Measurements from ENCODE around the gene EHBP1.

EHBP1 gene

DNA sequence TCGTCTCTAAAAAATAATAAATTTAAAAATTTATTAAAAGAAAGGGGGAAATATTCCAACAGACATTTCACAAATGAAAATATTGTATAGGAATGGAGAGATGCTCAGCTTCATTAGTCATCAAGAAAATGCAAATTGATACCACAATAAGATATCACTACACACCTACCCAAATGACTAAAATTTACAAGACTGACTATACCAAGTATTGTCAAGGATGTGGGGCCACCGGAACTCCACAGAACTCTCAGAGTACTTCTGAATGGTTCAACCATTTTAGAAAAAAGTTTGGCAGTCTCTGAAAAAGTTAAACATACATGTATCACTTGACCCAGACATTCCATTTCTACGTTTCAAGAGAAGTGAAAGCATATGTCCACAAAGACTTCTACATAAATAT is 163.4 kb downstream of the EHBP1 start:
- no peak for TF ChIP-seq RAD21 (IDR thresholded peaks at IDR 0.05; ENCODE audit: low read depth)
- no peak for TF ChIP-seq NFIC (IDR thresholded peaks at IDR 0.05)
- TF ChIP-seq TCF12 (IDR thresholded peaks at IDR 0.05; ENCODE audit: low read depth), result no peak
- TF ChIP-seq TEAD4 (IDR thresholded peaks at IDR 0.05), result no peak

GRCh38 chr2:62870966-62871365 is 165.5 kb downstream of the EHBP1 start:
- TF ChIP-seq EP300 (IDR thresholded peaks at IDR 0.05; ENCODE audit: borderline replicate concordance) (no peak), YY1 (IDR thresholded peaks at IDR 0.05; ENCODE audit: low read depth) (no peak), FOXM1 (IDR thresholded peaks at IDR 0.05; ENCODE audit: borderline replicate concordance, low read depth) (no peak), TAF1 (IDR thresholded peaks at IDR 0.05; ENCODE audit: low read depth) (no peak), NFIC (IDR thresholded peaks at IDR 0.05) (no peak)
- TF ChIP-seq, protein P1, sequence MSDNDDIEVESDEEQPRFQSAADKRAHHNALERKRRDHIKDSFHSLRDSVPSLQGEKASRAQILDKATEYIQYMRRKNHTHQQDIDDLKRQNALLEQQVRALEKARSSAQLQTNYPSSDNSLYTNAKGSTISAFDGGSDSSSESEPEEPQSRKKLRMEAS (IDR thresholded peaks at IDR 0.05), result no peak

- no peak for TF ChIP-seq CREB1 (IDR thresholded peaks at IDR 0.05; ENCODE audit: low read depth)
- no peak for TF ChIP-seq TAF1 (IDR thresholded peaks at IDR 0.05; ENCODE audit: low read depth)
- TF ChIP-seq USF1 (IDR thresholded peaks at IDR 0.05), result no peak
- no peak for TF ChIP-seq EP300 (IDR thresholded peaks at IDR 0.05; ENCODE audit: borderline replicate concordance)
- TF ChIP-seq CEBPB (IDR thresholded peaks at IDR 0.05), result no peak
- TF ChIP-seq YY1 (IDR thresholded peaks at IDR 0.05; ENCODE audit: low read depth), result no peak
- no peak for TF ChIP-seq ZBTB7A (IDR thresholded peaks at IDR 0.05; ENCODE audit: low read depth)
- TF ChIP-seq, protein P1 (IDR thresholded peaks at IDR 0.05), result no peak
- no peak for TF ChIP-seq TEAD4 (IDR thresholded peaks at IDR 0.05)
- TF ChIP-seq REST (IDR thresholded peaks at IDR 0.05; ENCODE audit: low read depth), result no peak
- no peak for TF ChIP-seq NFIC (IDR thresholded peaks at IDR 0.05)
- TF ChIP-seq RAD21 (IDR thresholded peaks at IDR 0.05; ENCODE audit: low read depth), result no peak
- TF ChIP-seq TCF12 (IDR thresholded peaks at IDR 0.05; ENCODE audit: low read depth), result no peak
- no peak for TF ChIP-seq EGR1 (IDR thresholded peaks at IDR 0.05)
- no peak for TF ChIP-seq FOXM1 (IDR thresholded peaks at IDR 0.05; ENCODE audit: borderline replicate concordance, low read depth)
Measured at GRCh38 chr2:62871506-62871905, 166.0 kb downstream of the EHBP1 start.

DNA sequence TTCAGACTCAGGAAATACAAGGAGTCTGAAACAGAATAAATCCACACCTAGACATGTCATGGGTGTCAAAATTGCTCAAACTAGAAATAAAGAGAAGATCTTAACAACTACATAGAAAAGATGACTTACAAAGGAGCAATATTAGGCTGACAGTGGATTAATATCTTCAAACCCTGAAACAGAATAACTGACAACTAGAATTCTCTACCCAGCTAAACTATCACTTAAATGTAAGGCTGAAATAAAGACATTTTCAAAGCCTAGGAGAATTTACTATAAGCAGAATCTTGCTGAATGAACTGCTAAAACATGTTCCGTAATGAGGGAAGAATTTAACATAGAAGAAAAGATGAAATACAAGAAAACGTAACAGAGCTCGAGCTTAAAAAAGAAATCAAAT is 168.1 kb downstream of the EHBP1 start:
- TF ChIP-seq ZBTB7A (IDR thresholded peaks at IDR 0.05; ENCODE audit: low read depth), result no peak
- TF ChIP-seq, protein P1 (IDR thresholded peaks at IDR 0.05), result no peak
- no peak for TF ChIP-seq EP300 (IDR thresholded peaks at IDR 0.05; ENCODE audit: borderline replicate concordance)
- no peak for TF ChIP-seq TAF1 (IDR thresholded peaks at IDR 0.05; ENCODE audit: low read depth)
- no peak for TF ChIP-seq YY1 (IDR thresholded peaks at IDR 0.05; ENCODE audit: low read depth)
- no peak for TF ChIP-seq EGR1 (IDR thresholded peaks at IDR 0.05)

DNA sequence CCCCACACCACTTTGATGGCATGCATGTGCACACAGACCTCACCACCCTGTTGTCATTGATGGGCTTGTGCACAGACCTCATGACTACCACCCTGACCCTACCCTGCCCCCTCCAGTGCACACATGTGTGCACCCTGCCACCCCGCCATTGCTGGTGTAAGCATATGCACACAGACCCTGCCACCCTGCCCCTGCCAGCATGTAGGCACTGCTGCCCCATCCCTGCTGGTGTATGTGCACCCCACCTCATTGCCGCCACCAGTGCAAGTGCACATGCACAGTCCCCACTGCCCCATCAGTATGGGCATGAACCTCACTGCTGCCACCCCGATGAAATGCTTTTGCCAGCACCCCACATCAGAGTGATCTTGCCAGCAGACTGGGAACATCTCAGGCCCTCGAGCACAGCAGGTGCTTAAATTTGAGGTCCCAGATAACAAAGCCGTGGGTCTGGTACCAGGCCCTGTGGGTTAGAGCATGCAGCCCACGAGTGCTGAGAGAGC is 169.4 kb downstream of the EHBP1 start:
- TF ChIP-seq EGR1 (IDR thresholded peaks at IDR 0.05), result no peak
- no peak for TF ChIP-seq USF1 (IDR thresholded peaks at IDR 0.05)

DNA sequence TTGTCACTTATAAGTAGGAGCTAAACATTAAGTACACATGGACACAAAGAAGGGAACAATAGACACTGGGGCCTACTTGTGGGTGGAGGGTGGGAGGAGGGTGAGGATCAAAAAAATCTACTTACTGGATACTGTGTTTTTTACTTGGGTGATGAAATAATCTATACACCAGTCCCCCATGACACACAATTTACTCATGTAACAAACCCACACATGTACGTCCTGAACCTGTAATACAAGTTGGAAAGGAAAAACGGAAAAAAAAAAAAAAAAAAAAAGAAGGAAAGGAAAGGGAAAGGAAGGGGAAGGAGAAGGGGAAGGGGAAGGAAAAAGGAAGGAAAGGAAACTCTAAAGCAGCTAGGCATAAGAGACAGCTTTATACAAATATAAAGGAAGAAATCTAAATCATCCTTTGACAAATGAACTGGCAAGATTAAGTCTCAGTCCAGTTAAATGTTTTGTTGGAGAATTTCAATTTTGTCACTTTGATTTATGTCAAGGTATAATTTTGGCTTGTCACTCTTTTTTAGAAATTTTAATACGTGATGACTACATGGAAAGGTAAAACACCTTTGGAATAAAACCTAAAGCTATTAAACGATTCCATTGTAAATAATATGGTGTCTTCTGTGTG is 175.8 kb downstream of the EHBP1 start:
- TF ChIP-seq FOXM1 (IDR thresholded peaks at IDR 0.05; ENCODE audit: borderline replicate concordance, low read depth) (no peak), CEBPB (IDR thresholded peaks at IDR 0.05) (no peak), ZBTB7A (IDR thresholded peaks at IDR 0.05; ENCODE audit: low read depth) (no peak), EP300 (IDR thresholded peaks at IDR 0.05; ENCODE audit: borderline replicate concordance) (no peak), REST (IDR thresholded peaks at IDR 0.05; ENCODE audit: low read depth) (no peak), USF1 (IDR thresholded peaks at IDR 0.05) (no peak), TCF12 (IDR thresholded peaks at IDR 0.05; ENCODE audit: low read depth) (no peak), CREB1 (IDR thresholded peaks at IDR 0.05; ENCODE audit: low read depth) (no peak), EGR1 (IDR thresholded peaks at IDR 0.05) (no peak), YY1 (IDR thresholded peaks at IDR 0.05; ENCODE audit: low read depth) (no peak), TAF1 (IDR thresholded peaks at IDR 0.05; ENCODE audit: low read depth) (no peak), NFIC (IDR thresholded peaks at IDR 0.05) (no peak), TEAD4 (IDR thresholded peaks at IDR 0.05) (no peak), RAD21 (IDR thresholded peaks at IDR 0.05; ENCODE audit: low read depth) (no peak)
- TF ChIP-seq, protein P1 (IDR thresholded peaks at IDR 0.05), result no peak
